ENCODE measurements around the gene LRBA. TPM values are rescaled to one million over a fixed set of nuclear protein-coding genes. Genes with fewer than 3 reads are reported as not detected.

LRBA gene
- total and polyA plus RNA-seq, 7 donors: 16.8 to 184 (median 91.1) TPM

GRCh38 chr4:150415213-150415612 is 599.9 kb downstream of the LRBA start:
- TF ChIP-seq POLR2AphosphoS5 (IDR thresholded peaks at IDR 0.05) (no peak), EP300 (IDR thresholded peaks at IDR 0.05) (no peak), POLR2A (IDR thresholded peaks at IDR 0.05) (no peak)
- TF ChIP-seq, protein P1, sequence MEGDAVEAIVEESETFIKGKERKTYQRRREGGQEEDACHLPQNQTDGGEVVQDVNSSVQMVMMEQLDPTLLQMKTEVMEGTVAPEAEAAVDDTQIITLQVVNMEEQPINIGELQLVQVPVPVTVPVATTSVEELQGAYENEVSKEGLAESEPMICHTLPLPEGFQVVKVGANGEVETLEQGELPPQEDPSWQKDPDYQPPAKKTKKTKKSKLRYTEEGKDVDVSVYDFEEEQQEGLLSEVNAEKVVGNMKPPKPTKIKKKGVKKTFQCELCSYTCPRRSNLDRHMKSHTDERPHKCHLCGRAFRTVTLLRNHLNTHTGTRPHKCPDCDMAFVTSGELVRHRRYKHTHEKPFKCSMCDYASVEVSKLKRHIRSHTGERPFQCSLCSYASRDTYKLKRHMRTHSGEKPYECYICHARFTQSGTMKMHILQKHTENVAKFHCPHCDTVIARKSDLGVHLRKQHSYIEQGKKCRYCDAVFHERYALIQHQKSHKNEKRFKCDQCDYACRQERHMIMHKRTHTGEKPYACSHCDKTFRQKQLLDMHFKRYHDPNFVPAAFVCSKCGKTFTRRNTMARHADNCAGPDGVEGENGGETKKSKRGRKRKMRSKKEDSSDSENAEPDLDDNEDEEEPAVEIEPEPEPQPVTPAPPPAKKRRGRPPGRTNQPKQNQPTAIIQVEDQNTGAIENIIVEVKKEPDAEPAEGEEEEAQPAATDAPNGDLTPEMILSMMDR (IDR thresholded peaks at IDR 0.05): no peak
- Histone ChIP-seq H3K4me3 (no peak overlapping the region), H3K36me3 (peaks cover 0 to 5% (median 1%) of the 10 kb centered on the region in 4 donors), H3K9me3 (no peaks in the 10 kb centered on the region), H3K27me3 (no peaks in the 10 kb centered on the region), H3K4me1 (peaks cover 0 to 9% (median 0%) of the 10 kb centered on the region in 4 donors), H3K27ac (peak overlapping the region in 1 of 4 donors; percentile 19)
- DNase-seq: no peak
- intact Hi-C loops (cut with DNase I): no loop called here
- 54 to 85% methylated on average over 1 of the region's 1 CpG for WGBS, 2 donors

DNA sequence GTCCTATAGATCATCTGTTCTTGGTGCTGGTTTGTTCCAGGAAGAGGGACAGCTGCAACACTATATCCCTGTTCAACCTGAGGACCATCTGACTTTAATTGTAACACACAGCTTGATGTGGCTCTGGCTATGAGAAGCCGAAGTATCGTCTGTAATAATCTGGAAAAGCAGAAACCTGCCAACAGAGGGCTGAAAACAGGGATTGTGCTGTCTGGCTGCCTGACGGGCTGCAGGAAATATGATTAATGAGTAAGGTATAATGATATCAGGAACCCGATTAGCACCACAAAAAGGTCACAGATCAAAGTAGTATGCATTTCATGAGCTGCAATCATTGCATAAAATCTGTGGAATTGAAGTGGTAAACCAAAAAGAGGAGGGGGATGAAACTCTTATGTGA is 603.6 kb downstream of the LRBA start:
- no peaks in the 10 kb centered on the region for H3K9me3 ChIP-seq
- H3K4me1 ChIP-seq: peaks cover 0 to 9% (median 0%) of the 10 kb centered on the region in 4 donors
- peaks cover 0 to 5% (median 1%) of the 10 kb centered on the region in 4 donors for H3K36me3 ChIP-seq
- WGBS, 2 donors: 86 to 90% methylated on average over 4 of the region's 4 CpGs
- intact Hi-C loops (cut with DNase I): no loop called here
- TF ChIP-seq, protein P1 (IDR thresholded peaks at IDR 0.05): no peak
- TF ChIP-seq POLR2AphosphoS5 (IDR thresholded peaks at IDR 0.05) (no peak), EP300 (IDR thresholded peaks at IDR 0.05) (no peak), POLR2A (IDR thresholded peaks at IDR 0.05) (no peak)
- H3K27ac ChIP-seq: peak overlapping the region in 1 of 4 donors; percentile 5
- DNase-seq: no peak
- H3K4me3 ChIP-seq: no peak overlapping the region
- H3K27me3 ChIP-seq: no peaks in the 10 kb centered on the region

GRCh38 chr4:150402871-150403272 is 612.2 kb downstream of the LRBA start:
- Histone ChIP-seq H3K27ac (peak overlapping the region in 1 of 4 donors; percentile 21), H3K4me1 (peaks cover 0 to 14% (median 7%) of the 10 kb centered on the region in 4 donors), H3K36me3 (peaks cover 0 to 3% (median 0%) of the 10 kb centered on the region in 4 donors), H3K27me3 (no peaks in the 10 kb centered on the region), H3K9me3 (no peaks in the 10 kb centered on the region), H3K4me3 (peak overlapping the region in 2 of 4 donors; percentile 9 to 12)
- DNase-seq: peak; percentile 81
- 15 to 26% methylated on average over 5 of the region's 5 CpGs for WGBS, 2 donors
- TF ChIP-seq POLR2A (IDR thresholded peaks at IDR 0.05): no peak
- TF ChIP-seq, protein P1 (IDR thresholded peaks at IDR 0.05): no peak
- TF ChIP-seq EP300 (IDR thresholded peaks at IDR 0.05): no peak
- TF ChIP-seq POLR2AphosphoS5 (IDR thresholded peaks at IDR 0.05): no peak
- intact Hi-C loops (cut with DNase I): no loop called here

DNA sequence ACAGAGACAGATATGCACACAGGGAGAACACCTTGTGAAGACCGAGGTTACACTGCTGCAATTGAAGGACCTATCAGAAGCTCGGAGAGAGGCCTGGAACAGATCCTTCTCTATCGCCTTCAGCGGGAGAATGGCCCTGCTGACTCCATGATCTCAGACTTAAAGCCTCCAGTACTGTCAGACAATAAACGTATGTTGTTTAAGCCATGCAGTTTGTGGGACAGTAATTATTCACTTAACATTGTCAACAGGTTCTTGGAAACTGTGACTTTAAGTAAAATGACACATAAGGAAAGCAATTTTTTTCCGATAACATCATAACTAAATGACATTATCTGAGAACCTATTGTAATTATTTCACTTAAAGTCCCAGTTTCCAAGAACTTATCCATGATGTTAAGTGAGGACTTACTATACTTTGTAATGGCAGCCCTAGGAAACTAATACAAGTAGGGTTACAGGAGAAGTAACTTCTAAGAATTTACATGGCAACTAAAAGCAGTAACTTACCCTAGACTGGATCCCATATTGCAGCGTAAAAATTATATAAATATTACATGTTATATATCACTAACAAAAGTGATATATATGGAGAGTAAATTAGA is 613.9 kb downstream of the LRBA start:
- no peak overlapping the region for H3K27ac ChIP-seq
- H3K9me3 ChIP-seq: no peaks in the 10 kb centered on the region
- no peak overlapping the region for H3K4me3 ChIP-seq
- TF ChIP-seq EP300 (IDR thresholded peaks at IDR 0.05): no peak
- no peak for TF ChIP-seq POLR2A (IDR thresholded peaks at IDR 0.05)
- TF ChIP-seq POLR2AphosphoS5 (IDR thresholded peaks at IDR 0.05): no peak
- TF ChIP-seq, protein P1 (IDR thresholded peaks at IDR 0.05): no peak
- WGBS, 2 donors: 96 to 97% methylated on average over 7 of the region's 7 CpGs
- H3K4me1 ChIP-seq: peaks cover 0 to 14% (median 7%) of the 10 kb centered on the region in 4 donors
- no peaks in the 10 kb centered on the region for H3K27me3 ChIP-seq
- intact Hi-C loops (cut with DNase I): no loop called here
- DNase-seq: no peak
- peaks cover 0 to 3% (median 0%) of the 10 kb centered on the region in 4 donors for H3K36me3 ChIP-seq
